Endothelial cell of umbilical vein (primary cell): ENCODE results near the gene BNC2.

ENCODE experiments used
- FOS ChIP-seq: IDR thresholded peaks from 2 replicates; pipeline ENCODE4 v1.6.1; 2011; ENCODE audit warnings: mild to moderate bottlenecking, low read length, moderate library complexity, borderline replicate concordance; ENCODE audit not compliant: insufficient read depth
- POLR2AphosphoS5 ChIP-seq: IDR thresholded peaks from 2 replicates; pipeline ENCODE4 v1.6.1; 2012; ENCODE audit warnings: low read depth, mild to moderate bottlenecking, control low read depth, low read length, moderate library complexity; ENCODE audit not compliant: insufficient read depth
- TF ChIP-seq, protein P1 (sequence below), 2 donors: IDR thresholded peaks; 1 replicate in 1 of 2; 2 replicates in 1 of 2; pipeline ENCODE4 v1.5.1; 2011; ENCODE audit warnings: low read length in 2 of 2, mild to moderate bottlenecking in 2 of 2, moderate library complexity in 2 of 2, control low read depth in 1 of 2, inconsistent platforms in 1 of 2, low read depth in 1 of 2; ENCODE audit not compliant: insufficient read depth in 1 of 2; ENCODE audit errors: extremely low read depth in 1 of 2

DNA sequence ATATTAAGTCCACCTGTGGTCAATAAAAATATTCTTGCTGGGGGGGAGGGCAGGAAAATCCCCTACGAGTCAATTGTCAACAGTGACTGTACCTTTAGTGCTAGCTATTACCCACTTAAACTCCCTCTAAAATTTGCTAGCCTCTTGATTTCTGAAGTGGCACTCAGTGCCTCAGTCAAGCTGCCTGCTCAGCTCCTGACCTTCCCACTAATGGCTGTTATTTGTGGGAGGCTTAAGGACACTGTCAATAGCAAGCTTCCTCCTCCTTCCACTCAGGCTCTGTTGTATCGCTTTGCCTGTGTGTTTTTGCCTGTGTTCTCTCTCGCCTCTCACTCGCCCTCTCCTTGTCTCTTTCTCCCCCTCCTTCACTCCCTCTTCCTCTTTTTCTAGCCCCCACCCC is 140.8 kb downstream of the BNC2 start:
- TF ChIP-seq, protein P1, sequence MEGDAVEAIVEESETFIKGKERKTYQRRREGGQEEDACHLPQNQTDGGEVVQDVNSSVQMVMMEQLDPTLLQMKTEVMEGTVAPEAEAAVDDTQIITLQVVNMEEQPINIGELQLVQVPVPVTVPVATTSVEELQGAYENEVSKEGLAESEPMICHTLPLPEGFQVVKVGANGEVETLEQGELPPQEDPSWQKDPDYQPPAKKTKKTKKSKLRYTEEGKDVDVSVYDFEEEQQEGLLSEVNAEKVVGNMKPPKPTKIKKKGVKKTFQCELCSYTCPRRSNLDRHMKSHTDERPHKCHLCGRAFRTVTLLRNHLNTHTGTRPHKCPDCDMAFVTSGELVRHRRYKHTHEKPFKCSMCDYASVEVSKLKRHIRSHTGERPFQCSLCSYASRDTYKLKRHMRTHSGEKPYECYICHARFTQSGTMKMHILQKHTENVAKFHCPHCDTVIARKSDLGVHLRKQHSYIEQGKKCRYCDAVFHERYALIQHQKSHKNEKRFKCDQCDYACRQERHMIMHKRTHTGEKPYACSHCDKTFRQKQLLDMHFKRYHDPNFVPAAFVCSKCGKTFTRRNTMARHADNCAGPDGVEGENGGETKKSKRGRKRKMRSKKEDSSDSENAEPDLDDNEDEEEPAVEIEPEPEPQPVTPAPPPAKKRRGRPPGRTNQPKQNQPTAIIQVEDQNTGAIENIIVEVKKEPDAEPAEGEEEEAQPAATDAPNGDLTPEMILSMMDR (IDR thresholded peaks at IDR 0.05; ENCODE audit: extremely low read depth in 1 of 2, insufficient read depth in 1 of 2, low read depth in 1 of 2, low read length in 2 of 2): no peak
- TF ChIP-seq FOS (no peak), POLR2AphosphoS5 (no peak)
